GM10266 (cell line): Measurements from ENCODE around the gene MTRR.

Experiments
- DNase-seq: peaks from one replicate; pipeline ENCODE4 v3.0.0; 2012; ENCODE audit errors: extremely low spot score
- TF ChIP-seq, protein P1 (sequence below): IDR thresholded peaks from 2 replicates; pipeline ENCODE4 v1.5.1; 2012; ENCODE audit warnings: mild to moderate bottlenecking, low read depth; ENCODE audit not compliant: control insufficient read depth, insufficient read depth; ENCODE audit errors: missing control alignments

The MTRR gene

GRCh38 chr5:7834982-7835381 is 34.0 kb upstream of the MTRR start:
- TF ChIP-seq, protein P1, sequence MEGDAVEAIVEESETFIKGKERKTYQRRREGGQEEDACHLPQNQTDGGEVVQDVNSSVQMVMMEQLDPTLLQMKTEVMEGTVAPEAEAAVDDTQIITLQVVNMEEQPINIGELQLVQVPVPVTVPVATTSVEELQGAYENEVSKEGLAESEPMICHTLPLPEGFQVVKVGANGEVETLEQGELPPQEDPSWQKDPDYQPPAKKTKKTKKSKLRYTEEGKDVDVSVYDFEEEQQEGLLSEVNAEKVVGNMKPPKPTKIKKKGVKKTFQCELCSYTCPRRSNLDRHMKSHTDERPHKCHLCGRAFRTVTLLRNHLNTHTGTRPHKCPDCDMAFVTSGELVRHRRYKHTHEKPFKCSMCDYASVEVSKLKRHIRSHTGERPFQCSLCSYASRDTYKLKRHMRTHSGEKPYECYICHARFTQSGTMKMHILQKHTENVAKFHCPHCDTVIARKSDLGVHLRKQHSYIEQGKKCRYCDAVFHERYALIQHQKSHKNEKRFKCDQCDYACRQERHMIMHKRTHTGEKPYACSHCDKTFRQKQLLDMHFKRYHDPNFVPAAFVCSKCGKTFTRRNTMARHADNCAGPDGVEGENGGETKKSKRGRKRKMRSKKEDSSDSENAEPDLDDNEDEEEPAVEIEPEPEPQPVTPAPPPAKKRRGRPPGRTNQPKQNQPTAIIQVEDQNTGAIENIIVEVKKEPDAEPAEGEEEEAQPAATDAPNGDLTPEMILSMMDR: no peak
- DNase-seq: no peak

DNA sequence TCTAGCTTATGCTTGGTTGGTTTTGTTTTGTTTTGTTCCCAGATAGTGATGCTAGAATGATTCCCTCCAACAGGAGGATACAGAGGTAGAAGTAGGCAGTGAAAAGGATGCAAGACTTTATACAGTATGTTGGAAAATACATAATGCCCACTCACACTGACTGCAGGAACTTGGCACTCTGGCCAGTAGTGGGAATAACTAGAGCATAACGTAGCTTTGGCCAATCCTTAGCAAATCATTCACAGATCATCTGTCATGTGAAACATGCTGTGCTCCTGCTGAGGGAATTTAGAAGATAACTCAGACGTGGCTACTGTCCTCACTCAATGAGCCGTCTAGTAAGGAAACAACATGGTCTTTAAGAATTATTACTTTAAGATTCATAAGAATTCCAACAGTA is 31.5 kb upstream of the MTRR start:
- TF ChIP-seq, protein P1: no peak
- no peak for DNase-seq

DNA sequence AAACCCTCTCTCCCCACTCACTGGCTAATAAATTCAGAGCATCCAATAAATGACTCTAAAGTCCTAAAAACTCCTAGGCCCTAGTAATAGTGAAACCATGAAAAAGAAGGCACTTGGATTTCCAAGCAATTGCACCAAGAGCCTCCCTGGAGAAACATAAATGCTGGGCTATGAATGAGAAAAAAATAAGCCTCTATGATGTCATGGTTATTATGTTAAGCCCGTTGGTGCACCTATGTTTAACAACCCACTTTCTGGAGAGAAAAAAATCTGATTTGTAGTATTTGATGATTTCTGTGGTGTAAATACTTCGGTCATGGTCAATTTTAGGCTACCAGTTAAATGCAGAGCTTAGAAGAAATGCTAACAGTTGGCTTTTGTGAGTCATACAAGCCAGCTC is 26.4 kb upstream of the MTRR start:
- TF ChIP-seq, protein P1: no peak

GRCh38 chr5:7844901-7845300 is 24.0 kb upstream of the MTRR start:
- no peak for DNase-seq
- TF ChIP-seq, protein P1: no peak

More for the DNA sequence above, 26.4 kb upstream of the MTRR start:
- no peak for DNase-seq

- DNase-seq: no peak
- TF ChIP-seq, protein P1: no peak
Observed at GRCh38 chr5:7845557-7845956, 23.4 kb upstream of the MTRR start.

DNA sequence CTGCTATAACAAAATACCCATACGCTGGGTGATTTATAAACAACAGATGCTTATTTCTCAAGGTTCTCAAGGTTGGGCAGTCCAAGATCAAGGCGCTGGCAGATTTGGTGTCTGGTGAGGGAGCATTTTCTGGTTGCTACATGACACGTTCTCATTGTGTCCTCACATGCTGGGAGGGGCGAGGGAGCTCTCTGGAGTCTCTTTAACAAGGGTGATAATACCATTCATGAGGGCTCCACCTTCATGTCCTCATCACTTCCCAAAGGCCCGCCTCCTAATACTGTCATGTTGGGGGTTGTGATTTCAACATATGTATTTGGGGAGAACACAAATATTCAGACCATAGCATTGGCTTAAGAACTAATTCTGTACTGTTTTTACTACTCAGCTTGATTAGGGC is 22.6 kb upstream of the MTRR start:
- TF ChIP-seq, protein P1: no peak
- DNase-seq: no peak

DNA sequence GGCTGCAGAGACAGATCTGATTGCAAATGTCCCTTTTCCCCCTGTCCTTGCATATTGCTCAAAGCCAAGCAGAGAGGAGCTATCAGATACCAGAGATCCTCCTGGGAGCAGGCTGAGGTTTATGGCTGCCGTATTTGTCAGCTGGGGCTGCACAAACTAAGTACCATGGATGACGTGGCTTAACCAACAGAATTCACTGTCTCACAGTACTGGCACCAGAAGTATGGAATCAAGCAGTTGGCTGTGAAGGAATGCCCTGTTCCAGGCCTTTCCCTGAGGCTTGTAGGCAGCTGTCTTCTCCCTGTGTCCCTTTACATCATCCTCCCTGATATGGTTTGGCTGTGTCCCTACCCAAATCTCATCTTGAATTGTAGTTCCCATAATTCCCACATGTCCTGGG is 20.7 kb upstream of the MTRR start:
- DNase-seq: no peak
- TF ChIP-seq, protein P1: no peak
